KOPT-K1 (cell line): ENCODE data around the gene ADCY1.

ENCODE experiments used
- H3K27ac ChIP-seq: fragments of 200-600 bp; sonication (generic); 2 replicates; pipeline ENCODE4 v1.5.1; 2016; ENCODE audit warnings: antibody characterized with exemption, mild to moderate bottlenecking, low read depth, low read length; ENCODE audit not compliant: poor library complexity, severe bottlenecking
- H3K36me3 ChIP-seq: fragments of 200-600 bp; sonication (generic); 2 replicates; pipeline ENCODE4 v1.5.1; 2017; ENCODE audit warnings: antibody characterized with exemption, mild to moderate bottlenecking, low read length, moderate library complexity; ENCODE audit not compliant: insufficient read depth
- H3K9me3 ChIP-seq: fragments of 200-600 bp; sonication (generic); 2 replicates; pipeline ENCODE4 v1.5.1; 2017; ENCODE audit warnings: antibody characterized with exemption, low read length, mild to moderate bottlenecking; ENCODE audit not compliant: insufficient read depth, poor library complexity, severe bottlenecking

The ADCY1 gene

GRCh38 chr7:45702751-45703150, 128.6 kb downstream of the ADCY1 start:
- H3K9me3 ChIP-seq, result no peaks in the 10 kb centered on the region
- no peak overlapping the region for H3K27ac ChIP-seq
- H3K36me3 ChIP-seq, result no peaks in the 10 kb centered on the region

GRCh38 chr7:45703373-45703821, 129.2 kb downstream of the ADCY1 start:
- Histone ChIP-seq H3K36me3 (no peaks in the 10 kb centered on the region), H3K9me3 (no peaks in the 10 kb centered on the region), H3K27ac (no peak overlapping the region)

DNA sequence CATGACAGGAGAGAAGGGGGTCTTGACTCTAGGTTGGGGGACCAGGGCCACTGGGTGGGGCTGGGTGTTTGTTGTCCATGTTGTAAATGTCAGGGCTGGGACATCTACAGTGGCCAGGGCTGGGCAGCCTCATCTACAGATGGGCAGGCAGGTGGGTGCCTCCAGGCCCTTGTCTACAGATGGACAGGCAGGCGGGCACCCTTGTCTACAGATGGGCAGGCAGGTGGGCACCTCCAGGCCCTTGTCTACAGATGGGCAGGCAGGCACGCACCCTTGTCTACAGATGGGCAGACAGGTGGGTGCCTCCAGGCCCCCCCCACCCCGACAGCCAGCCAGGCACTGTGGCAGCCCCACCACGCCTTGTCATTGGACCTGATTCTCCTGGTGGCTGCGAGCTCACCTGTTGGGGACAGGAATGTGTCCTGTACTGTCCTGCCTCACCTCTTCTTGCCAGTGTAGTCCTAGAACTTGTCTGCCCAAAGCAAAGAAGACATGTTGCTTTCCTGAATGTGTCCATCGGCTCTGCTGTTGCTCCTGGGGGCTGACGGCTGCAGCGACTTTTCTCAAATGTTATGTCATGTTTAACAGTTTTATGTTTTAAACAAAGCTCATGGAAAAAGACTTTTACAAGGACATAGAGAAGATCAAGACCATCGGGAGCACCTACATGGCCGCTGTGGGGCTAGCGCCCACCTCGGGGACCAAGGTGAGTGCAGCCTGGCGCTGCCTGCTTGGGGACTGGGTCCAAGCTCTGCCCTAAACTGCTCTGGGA, 129.9 kb downstream of the ADCY1 start:
- H3K9me3 ChIP-seq, result no peaks in the 10 kb centered on the region
- no peaks in the 10 kb centered on the region for H3K36me3 ChIP-seq
- no peak overlapping the region for H3K27ac ChIP-seq

DNA sequence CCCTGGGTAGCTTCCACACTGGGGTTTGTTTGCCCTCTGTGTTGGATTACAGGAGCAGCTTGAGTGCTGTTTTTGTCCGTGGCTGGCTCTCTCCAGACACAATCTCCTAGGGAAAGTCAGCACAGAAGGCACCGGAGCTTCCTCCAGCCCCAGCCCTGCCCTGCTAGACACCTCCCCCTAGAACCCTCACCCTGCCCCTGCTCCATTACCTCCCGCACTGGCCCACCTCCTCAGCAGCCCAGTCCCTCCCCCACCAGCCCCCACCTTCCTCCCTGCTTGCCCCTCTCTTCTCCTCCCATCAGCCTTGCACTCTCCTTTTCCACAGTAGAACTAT, 130.5 kb downstream of the ADCY1 start:
- H3K27ac ChIP-seq, result no peak overlapping the region
- H3K9me3 ChIP-seq, result no peaks in the 10 kb centered on the region
- H3K36me3 ChIP-seq, result no peaks in the 10 kb centered on the region

DNA sequence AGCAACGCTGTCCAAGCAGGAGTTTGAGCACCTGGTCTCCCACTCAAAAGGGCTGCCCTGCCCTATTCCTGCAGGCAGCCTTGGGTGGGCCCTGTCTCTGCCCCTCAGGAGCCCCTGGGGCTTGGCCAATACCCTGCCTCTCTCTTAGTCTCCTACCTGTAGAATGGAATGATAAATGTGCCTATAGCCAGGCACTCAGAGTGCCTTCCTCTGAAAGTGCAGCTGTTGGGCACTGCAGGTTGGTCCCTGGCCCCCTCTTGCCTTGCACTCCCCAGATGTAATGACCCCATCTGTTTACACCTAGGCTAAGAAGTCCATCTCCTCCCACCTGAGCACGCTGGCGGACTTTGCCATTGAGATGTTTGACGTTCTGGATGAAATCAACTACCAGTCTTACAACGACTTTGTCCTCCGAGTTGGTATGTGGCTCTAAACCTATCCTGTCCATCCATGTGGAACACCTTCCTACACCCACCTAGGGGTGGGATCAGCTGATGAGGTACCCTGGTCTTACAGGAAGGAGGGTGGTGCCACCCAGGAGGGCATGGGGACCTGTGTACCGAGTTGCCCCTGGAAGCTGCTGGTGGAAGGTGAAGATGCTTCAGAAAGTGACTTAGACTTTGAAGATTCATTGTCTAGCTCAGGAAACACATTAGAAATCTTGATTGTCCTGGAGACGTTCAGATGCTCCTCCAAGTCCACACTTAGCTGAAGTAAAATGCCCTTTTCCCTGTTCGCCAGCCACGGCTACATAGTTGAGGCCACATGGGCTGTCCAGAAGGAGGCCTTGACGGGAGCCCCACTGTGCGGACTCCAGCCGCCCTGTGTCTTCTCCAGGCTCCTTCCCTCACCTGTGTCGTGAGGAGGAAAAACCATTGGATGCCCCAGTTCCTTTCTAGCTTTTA, 134.1 kb downstream of the ADCY1 start:
- Histone ChIP-seq H3K27ac (no peak overlapping the region), H3K36me3 (no peaks in the 10 kb centered on the region), H3K9me3 (no peaks in the 10 kb centered on the region)

DNA sequence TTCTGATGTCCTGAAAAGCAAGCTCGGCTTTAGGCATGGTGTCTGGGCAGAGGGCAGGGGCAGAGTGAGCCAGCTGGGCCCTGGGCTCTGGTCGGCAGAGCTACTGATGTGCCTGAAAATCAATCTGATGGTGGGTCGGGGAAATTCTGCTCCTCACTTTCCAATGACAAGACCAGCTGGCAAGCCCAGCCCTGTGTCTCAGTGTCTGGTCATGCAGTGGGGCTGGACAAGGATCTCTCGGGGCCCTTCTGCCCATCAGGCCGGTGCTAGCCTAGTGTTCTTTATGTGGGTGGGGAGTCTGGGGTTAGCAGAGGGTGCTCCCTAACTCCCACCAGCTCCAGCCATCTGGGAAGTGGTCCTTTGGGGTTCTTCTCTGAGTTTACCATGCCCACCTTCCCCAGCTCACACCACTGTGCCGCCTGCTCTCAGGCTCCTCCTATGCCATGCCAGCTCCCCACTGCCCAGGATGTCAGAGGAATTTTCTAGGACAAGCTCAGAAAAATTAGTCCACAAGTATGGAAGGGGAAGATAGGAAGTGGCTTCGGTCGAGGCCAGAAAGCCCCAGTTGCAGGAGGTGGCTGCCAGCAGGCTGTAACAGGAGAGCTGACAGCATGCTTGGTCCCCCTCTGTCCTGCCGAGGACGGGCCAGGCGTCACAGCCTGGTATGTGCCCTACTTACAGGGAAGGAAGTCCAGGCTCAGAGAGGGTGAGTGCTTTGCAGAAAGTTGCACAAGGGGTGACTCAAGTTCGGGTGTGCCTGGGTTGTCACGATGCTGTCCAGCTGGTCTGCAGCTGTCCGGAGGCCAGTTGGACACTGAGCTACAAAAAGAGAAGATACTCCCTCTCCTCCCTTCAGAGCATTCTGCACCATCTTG, 135.2 kb downstream of the ADCY1 start:
- H3K27ac ChIP-seq, result no peak overlapping the region
- H3K9me3 ChIP-seq, result no peaks in the 10 kb centered on the region
- H3K36me3 ChIP-seq, result no peaks in the 10 kb centered on the region

GRCh38 chr7:45710271-45711160, 136.3 kb downstream of the ADCY1 start:
- Histone ChIP-seq H3K27ac (no peak overlapping the region), H3K9me3 (no peaks in the 10 kb centered on the region), H3K36me3 (no peaks in the 10 kb centered on the region)

- H3K9me3 ChIP-seq, result no peaks in the 10 kb centered on the region
- no peaks in the 10 kb centered on the region for H3K36me3 ChIP-seq
- H3K27ac ChIP-seq, result no peak overlapping the region
Observed at GRCh38 chr7:45711161-45711490, 137.0 kb downstream of the ADCY1 start.

GRCh38 chr7:45712057-45712689, 138.0 kb downstream of the ADCY1 start:
- no peaks in the 10 kb centered on the region for H3K9me3 ChIP-seq
- no peaks in the 10 kb centered on the region for H3K36me3 ChIP-seq
- no peak overlapping the region for H3K27ac ChIP-seq

- Histone ChIP-seq H3K36me3 (no peaks in the 10 kb centered on the region), H3K9me3 (no peaks in the 10 kb centered on the region), H3K27ac (no peak overlapping the region)
Observed at GRCh38 chr7:45712872-45713668, 138.9 kb downstream of the ADCY1 start.

DNA sequence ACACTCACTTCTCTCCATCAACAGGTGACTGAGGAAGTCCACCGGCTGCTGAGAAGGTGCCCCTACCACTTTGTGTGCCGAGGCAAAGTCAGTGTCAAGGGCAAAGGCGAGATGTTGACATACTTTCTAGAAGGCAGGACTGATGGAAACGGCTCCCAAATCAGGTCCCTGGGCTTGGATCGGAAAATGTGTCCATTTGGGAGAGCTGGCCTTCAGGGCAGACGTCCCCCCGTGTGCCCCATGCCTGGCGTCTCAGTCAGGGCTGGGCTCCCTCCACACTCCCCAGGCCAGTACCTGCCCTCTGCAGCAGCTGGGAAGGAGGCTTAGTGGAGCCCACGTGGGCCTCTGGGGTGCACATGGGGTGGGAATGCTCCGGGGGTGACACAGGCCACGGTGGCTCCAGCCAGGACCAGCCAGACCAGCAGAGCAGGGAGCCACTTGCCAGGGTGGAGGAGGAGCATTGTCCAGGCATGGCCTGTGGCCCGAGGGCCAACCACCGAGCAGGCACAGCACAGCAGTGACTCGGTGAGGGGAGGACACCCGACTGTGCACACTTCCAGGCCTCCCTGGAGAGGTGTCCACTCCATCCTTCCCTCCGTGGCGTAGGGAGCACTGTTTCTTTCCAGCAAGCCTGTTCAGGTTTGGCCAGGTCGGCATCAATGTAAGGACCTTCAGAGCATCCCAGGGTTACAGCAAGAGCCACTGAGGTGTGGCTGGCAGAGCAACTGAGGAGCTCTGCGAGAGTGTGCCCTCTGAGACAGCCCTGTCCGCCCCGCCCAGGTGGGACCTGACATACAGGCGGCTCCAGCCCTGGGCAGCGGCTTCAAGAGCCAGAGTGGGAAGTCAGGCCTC, 139.7 kb downstream of the ADCY1 start:
- Histone ChIP-seq H3K27ac (no peak overlapping the region), H3K9me3 (no peaks in the 10 kb centered on the region), H3K36me3 (no peaks in the 10 kb centered on the region)

DNA sequence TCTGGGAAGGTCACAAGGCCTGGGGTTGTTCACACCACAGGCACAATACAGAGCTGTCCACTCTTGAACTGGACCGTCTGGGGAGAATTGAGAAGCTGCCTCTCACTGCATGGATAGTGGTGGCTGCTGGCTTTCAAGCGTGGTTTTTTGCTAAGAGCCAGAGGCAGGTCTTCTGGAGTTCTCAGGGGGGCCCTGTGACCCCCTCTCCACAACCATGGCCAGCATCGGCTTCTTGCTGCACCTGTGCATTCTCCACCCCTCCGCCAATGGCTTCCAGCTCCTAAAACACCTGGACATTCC, 140.3 kb downstream of the ADCY1 start:
- Histone ChIP-seq H3K27ac (no peak overlapping the region), H3K9me3 (no peaks in the 10 kb centered on the region), H3K36me3 (no peaks in the 10 kb centered on the region)
